Right forelimb (tissue), 1 donor: ENCODE data around the gene AXIN2.
"Not testable (repeated sequence)": the region's sequence is repeated elsewhere in the genome, so short reads cannot be mapped to it uniquely, and the experiment has no call there.

ENCODE experiments used
- DNase-seq: peaks from one replicate; pipeline ENCODE4 v3.0.0-alpha.2; 2018

The AXIN2 gene

DNA sequence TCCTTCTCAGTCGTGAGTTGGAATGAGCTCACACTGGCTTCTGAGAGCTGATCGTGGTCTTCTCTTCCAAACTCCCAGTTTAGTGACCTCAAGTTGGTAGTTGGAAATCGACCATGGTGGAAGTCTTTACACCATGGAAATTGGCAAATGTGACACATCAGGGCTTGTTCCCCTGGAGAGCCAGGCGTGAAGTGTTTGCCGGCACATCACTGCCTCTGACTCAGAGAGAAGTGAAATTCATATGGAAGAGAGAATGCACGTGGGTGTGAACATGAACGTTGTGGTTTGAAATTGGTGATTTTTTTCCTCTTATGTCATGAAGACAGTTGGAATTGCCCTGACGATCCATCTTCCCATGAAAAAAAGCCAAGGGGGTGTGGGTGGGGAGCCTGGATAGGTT is 47.4 kb downstream of the AXIN2 start:
- DNase-seq, result no peak

DNA sequence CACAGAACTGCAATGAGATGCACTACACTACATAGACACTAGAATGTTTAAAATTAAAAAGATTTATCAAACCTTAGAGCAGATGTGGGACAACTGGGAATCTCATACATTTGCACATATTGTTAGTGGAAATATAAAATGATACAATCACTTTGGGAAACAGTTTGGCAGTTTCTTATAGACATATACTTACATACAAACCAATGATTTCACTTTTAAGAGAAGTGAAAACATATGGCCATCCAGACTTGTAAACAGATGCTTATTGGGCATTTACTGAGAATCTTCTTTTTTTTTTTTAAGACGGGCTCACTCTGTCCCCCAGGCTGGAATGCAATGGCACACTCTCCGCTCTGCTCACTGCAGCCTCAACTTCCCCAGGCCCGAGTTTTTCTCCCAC is 50.1 kb downstream of the AXIN2 start:
- no peak for DNase-seq

DNA sequence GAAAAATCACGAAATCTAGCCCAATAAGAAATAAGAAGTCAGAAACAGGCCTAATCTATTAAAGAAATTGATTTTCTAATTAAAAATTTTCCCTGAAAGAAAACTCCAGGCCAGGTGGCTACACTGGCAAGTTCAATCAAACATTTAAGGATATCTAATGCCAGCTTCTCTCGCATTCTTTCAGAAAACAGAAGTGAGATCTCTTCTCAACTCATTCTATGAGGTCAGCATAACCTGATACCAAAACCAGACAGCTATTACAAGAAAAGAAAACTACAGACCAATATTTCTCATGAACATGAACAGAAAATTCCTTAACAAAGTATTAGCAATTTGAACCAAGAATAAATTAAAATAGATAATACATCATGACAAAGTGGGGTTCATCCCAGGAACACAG is 52.4 kb downstream of the AXIN2 start:
- DNase-seq, result no peak

DNA sequence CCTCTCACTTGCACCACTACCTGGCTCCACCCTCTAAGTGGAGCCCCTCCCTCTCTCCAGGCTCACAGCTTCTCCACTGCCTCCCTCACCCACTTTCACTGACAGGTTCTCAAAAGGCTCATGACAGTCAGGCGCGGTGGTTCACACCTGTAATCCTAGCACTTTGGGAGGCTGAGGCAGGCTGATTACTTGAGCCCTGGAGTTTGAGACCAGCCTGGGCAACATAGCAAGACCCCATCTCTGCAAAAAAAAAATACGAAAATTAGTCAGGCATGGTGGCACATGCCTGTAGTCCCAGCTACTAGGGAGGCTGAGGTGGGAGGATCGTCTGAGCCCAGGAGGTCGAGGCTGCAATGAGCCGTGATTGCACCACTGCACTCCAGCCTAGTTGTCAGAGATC is 56.8 kb downstream of the AXIN2 start:
- DNase-seq, result not testable (repeated sequence)

- DNase-seq, result no peak
Observed at GRCh38 chr17:65504141-65504540, 57.3 kb downstream of the AXIN2 start.

GRCh38 chr17:65503557-65503956 is 57.9 kb downstream of the AXIN2 start:
- no peak for DNase-seq

DNA sequence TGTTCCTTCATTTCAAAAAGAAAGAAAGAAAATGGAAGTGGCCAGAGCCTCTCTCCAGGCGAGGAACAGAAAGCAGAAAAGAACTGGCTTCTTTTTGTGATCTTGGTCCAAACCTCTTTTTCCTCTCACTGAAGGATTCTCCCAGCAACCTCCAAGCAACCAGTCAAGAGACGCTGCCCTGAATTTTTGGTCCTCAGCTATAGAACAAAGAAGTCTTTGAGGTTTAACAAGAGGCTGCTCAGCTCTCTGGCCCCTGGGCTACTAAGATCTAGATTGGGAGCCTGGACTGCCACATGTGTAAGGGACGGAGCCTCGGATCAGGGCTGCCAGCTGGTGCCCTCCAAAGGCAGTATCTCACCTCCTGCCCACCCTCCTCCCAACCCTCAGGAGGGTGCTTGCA is 62.6 kb downstream of the AXIN2 start:
- DNase-seq, result no peak

DNA sequence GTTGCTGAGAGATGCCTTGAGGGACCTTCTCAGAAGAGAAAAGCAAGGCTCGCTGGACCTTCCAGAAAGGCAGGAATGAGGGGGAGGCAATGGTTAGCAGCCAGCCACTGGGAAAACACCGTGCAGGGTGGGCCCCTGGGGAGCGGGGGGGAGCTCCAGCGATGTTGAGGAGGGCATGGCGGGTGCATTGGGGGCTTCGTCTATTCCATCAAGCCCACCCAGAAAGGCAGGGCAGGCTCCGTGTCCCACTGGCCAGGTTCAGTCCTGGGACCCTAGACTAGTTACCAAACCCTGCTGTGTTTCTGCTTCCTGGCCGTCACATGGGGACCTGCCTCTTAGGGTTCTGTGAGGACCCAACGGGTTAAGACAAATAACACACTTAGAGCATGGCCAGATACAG is 64.6 kb downstream of the AXIN2 start:
- no peak for DNase-seq

GRCh38 chr17:65495122-65496055 is 66.1 kb downstream of the AXIN2 start:
- DNase-seq, result no peak

DNA sequence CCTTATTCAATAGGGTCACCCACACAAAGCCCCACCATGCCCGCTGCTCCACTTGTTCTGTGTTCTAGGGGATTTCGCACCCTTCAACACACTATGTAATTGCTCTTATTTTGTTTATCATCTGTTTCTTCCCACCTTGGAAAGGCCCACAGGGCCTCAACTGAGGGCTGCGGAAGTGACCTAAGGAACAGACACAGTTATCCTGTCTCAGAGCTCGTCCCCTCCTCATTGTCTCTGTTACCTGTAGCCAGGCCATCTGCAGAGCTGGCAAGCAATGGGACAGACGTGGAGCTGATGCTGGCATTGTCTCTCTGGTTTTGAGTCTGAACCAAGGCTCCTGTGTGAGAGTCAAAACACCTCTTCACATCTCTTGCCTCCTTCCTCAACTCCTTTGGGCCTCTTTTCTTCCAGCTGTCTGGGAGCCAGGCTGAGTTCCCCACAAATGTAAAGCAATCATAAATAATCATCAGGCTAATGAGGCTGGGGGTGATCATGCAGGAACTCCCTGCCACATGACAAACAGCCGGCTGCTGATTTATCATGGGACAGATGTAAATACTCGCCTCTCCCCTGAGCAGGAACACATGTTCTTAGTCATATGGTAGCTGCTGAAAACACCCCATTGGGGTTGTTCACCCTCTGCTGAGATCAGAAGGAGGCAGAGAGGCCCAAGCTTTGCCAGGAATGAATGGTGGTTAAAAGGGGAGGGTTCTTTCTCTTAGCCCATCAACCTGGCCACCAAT is 71.9 kb downstream of the AXIN2 start:
- no peak for DNase-seq

DNA sequence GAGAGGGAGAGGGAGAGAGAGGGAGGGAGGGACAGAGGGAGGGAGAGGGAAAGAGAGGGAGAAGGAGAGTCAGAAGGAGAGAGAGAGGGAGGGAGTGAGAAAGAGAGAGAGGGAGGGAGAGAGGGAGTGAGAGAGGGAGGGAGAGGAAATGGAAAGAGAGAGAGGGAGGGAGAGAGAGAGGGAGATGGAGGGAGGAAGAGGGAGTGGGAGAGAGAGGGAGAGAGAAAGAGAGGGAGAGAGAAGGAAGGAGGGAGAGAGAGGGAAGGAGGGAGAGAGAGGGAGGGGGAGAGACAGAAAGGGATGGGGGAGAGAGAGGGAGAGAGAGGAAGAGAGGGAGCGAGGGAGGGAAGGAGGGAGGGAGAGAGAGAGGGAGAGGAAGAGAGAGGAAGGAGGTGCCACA is 72.8 kb downstream of the AXIN2 start:
- no peak for DNase-seq

- no peak for DNase-seq
Observed at GRCh38 chr17:65487990-65488389, 73.5 kb downstream of the AXIN2 start.

- DNase-seq, result no peak
Observed at GRCh38 chr17:65487161-65487560, 74.3 kb downstream of the AXIN2 start.

- DNase-seq, result no peak
Observed at GRCh38 chr17:65485388-65486299, 75.8 kb downstream of the AXIN2 start.

DNA sequence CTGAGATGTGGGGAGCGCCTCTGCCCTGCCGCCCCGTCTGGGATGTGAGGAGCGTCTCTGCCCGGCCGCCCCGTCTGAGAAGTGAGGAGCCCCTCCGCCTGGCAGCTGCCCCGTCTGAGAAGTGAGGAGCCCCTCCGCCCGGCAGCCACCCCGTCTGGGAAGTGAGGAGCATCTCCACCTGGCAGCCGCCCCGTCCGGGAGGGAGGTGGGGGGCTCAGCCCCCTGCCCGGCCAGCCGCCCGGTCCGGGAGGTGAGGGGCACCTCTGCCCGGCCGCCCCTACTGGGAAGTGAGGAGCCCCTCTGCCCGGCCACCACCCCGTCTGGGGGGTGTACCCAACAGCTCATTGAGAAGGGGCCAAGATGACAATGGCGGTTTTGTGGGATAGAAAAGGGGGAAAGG is 77.0 kb downstream of the AXIN2 start:
- DNase-seq, result not testable (repeated sequence)

GRCh38 chr17:65483438-65483837 is 78.0 kb downstream of the AXIN2 start:
- no peak for DNase-seq

GRCh38 chr17:65482201-65482600 is 79.2 kb downstream of the AXIN2 start:
- no peak for DNase-seq

GRCh38 chr17:65479282-65479681 is 82.2 kb downstream of the AXIN2 start:
- no peak for DNase-seq
